ENCODE measurements around the gene DLGAP1.

Gene DLGAP1

DNA sequence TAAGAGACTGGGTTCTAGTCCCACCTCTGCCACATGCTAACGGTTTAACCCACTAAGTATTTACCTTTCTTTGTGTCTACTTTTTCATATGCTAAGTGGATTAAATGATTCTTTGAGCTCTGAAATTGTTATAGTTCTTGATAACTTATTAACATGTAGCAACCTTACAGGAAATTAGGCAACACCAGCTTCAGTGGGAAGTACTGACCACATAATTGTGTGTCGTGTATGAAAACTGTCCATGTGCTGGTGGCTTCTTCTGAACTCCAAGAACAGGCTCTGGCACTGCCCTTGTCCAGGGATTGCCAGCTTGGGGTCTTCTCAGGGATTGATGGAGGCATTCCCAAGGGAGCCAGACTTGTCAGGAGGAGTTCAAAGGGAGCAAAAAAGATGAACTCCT lies 577.4 kb downstream of the DLGAP1 start:
- TF ChIP-seq CTCF (IDR thresholded peaks at IDR 0.05; ENCODE audit: borderline replicate concordance, insufficient read depth, low read depth, low read length): no peak

GRCh38 chr18:3875961-3876360 lies 579.1 kb downstream of the DLGAP1 start:
- TF ChIP-seq CTCF (IDR thresholded peaks at IDR 0.05; ENCODE audit: borderline replicate concordance, insufficient read depth, low read depth, low read length): no peak
- H3K4me3 ChIP-seq (ENCODE audit: low read depth, low read length): no peak overlapping the region

More for the DNA sequence above, 577.4 kb downstream of the DLGAP1 start:
- no peak overlapping the region for H3K4me3 ChIP-seq (ENCODE audit: low read depth, low read length)

DNA sequence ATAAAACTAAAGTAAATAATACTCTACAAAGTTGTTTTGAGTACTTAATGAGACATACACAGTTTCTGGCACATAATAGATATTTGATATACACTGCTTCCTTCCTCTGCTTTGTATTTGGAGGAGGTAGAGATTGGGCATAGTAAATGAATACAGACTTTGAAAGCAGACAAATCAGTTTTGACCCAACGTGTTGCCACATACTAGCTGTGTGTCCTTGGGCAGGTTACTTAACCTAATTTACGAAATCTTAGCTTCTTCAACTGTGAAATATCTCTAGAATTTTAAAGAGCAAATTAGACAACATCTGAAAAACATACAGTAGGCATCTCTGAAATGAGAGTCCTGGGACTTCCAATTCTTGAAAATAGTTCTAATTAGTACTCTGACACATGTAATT lies 579.7 kb downstream of the DLGAP1 start:
- no peak overlapping the region for H3K4me3 ChIP-seq (ENCODE audit: low read depth, low read length)
- no peak for TF ChIP-seq CTCF (IDR thresholded peaks at IDR 0.05; ENCODE audit: borderline replicate concordance, insufficient read depth, low read depth, low read length)

DNA sequence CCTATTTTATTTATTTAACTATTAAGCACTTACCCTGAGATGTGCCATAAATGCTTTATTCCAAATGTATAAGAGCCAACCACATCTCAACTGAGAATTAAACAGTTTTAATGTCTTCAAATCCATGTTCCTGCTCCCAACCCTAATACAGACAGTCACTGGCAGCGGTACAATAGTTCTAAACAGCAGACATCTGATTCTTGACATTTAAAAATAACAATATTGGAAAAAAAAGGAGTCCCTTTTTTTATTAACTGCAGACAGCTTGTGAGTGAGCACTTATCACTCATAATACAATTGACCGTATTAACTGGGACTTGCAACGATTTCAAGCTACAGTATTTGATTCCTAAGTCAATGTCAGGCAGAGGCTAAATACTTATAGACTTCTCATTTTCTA lies 580.5 kb downstream of the DLGAP1 start:
- no peak overlapping the region for H3K4me3 ChIP-seq (ENCODE audit: low read depth, low read length)
- no peak for TF ChIP-seq CTCF (IDR thresholded peaks at IDR 0.05; ENCODE audit: borderline replicate concordance, insufficient read depth, low read depth, low read length)

DNA sequence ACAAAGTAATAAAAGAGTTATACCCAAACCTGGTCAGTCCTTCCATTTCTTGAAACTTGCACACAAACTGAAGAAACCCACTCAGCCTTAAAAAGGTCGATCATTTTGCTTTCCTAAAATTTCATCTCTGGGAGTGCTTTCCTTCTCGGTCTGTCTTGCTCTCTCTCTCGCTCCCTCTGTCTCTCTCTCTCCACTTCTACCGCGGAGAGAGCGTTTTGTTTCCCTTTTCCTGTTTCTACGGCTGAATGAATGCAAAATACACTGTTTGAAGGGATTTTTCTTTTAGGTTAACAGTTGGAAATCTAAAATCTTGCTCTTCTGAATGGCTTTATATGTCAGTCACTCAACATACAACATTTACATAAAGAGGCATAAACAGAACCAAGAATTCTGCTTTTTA lies 581.0 kb downstream of the DLGAP1 start:
- TF ChIP-seq CTCF (IDR thresholded peaks at IDR 0.05; ENCODE audit: borderline replicate concordance, insufficient read depth, low read depth, low read length): no peak

GRCh38 chr18:3873698-3874097 lies 581.4 kb downstream of the DLGAP1 start:
- H3K4me3 ChIP-seq (ENCODE audit: low read depth, low read length): no peak overlapping the region
- no peak for TF ChIP-seq CTCF (IDR thresholded peaks at IDR 0.05; ENCODE audit: borderline replicate concordance, insufficient read depth, low read depth, low read length)

More for the DNA sequence above, 581.0 kb downstream of the DLGAP1 start:
- no peak overlapping the region for H3K4me3 ChIP-seq (ENCODE audit: low read depth, low read length)

DNA sequence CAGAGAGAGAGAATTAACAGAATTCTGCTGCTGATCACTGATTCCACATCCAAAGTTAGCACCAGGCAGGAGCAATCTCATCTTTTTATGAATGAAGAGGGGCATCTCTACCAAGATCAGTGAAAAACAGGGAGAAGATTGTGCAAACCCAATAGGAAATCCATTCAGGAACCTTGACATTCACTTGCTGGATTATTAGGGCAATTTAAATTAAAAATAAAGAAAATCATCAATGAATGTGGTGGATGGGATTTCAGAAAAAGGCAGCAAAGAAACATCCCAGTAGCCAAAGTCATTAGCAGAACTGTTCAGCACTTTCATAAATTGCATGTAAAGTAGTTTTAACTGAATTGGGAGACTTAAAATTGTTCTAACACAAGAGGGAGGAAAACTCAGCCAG lies 581.9 kb downstream of the DLGAP1 start:
- H3K4me3 ChIP-seq (ENCODE audit: low read depth, low read length): no peak overlapping the region
- TF ChIP-seq CTCF (IDR thresholded peaks at IDR 0.05; ENCODE audit: borderline replicate concordance, insufficient read depth, low read depth, low read length): no peak

Measured in GM12875 (cell line).